NCI-H146 treated with DMSO at 0.1 percent for 48 hours (cell line): ENCODE results near the gene VAV2.
A peak's percentile ranks its signal among the peaks of the same experiment; 100 is the strongest.
"Not testable (repeated sequence)": the region's sequence is repeated elsewhere in the genome, so short reads cannot be mapped to it uniquely, and the experiment has no call there.

ENCODE experiments used
- DNase-seq: peaks from one replicate; lab custom pipeline; 2025; ENCODE audit not compliant: unreplicated experiment; lab: John Stamatoyannopoulos, UW

Gene VAV2

DNA sequence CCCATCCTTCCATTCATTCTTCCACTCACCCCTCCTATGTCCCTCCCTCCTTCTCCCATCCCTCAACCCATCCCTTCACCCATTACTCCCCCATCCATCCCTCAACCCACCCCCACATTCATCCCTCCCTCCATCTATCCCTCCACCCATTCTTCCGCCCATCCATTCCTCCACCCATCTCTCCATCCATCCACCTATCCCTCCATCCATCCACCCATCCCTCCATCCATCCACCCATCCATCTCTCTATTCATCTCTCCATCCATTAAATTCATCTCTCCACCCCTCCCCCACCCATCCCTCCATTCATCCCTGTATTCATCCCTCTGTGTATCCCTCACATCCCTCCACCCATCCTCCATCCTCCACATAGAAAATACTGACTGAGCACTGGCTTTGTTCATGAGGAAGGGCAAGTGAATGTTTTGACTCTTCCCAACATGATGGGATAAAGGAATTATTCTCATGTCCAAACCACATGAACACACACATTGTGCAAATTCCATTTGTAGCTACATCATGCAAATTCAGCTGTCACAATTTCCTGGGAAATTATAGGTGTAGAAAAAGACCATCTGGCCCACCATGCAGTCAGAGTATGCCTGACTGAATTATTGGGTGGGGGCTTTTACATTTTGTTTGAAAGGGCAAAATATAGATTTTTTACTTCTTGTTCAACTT is 6.9 kb upstream of the VAV2 start:
- no peak for DNase-seq

- DNase-seq: no peak
Measured at GRCh38 chr9:133997584-133997983, 5.5 kb upstream of the VAV2 start.

DNA sequence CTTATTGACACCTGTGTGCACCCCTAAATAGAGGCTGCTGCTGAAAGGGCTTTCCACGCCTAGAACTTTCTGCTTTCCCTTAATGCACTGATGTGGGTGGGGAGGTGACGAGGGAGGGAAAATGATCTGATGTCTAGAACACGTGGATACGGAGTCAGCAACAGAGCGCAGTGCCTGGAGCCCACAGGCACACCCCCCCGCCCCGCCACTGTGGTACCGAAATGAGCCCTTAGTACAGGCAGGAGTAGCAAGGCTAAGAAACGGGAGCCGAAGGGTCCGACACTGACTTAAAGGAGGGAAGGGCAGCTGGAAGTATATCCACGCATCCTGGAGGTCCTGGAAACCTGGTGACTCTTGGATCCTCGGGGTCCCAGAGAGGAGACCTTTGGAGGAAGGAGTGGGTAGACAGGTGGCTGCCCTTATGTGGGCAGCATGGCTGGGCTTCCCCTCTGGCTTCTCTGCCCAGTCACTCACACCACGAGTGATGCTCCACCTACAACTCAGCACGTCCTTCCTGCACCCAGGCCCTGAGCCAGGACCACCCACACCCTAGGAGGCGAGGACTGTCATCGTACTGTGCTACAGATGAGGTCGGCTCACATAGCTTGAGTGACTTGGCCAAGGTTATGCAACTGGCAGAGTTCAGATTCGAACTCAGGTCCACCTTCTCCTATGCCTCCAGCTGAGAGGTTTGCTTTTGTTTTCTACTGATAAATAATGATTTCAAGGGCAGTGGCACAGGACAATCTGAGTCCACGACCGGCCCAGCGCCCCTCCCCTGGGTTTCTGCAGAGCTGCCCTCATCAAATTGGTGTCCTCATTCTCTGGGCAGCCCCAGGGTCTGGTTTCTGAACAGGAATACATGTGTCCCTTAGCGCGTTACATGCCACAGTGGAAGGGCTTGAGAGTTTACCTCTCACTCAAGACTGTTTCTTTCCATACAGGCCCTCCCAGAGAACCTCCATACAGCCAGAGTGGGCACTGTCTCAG is 4.7 kb upstream of the VAV2 start:
- no peak for DNase-seq

GRCh38 chr9:133995012-133995896 is 3.1 kb upstream of the VAV2 start:
- no peak for DNase-seq

GRCh38 chr9:133994353-133995011 is 2.4 kb upstream of the VAV2 start:
- DNase-seq: no peak

DNA sequence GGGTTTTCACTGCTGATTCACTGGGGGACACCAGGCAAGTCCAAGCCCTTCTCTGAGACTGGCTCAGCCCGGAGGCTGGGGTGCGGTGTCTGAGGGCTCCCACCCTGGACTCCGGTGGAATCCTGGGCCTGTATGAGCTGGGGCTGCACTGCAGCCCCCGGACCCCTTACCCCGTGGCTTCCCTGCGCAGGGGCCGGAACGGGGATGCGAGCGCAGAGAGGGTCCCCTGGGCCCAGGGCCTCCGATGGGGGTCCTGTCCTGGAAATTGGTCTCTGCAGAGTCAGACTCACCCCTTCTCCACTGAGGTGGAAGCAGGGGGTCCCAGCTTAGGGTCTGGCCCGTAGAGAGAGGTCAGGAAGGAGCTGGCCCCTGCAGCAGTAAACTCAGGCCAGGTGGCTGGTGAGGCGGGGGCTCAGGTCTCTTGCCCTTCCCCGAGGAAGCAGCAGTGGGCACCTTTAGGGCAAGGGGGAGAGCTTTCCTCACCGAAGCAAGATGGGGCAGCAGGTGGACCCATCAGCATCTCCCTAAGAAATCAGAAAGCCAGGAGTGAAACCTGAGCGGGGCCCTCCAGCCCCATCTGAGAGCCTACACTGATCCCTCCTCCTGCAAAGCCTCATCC is 1.6 kb upstream of the VAV2 start:
- DNase-seq: no peak

GRCh38 chr9:133992780-133993634 is 883 bp upstream of the VAV2 start:
- DNase-seq: peak; percentile 59

DNA sequence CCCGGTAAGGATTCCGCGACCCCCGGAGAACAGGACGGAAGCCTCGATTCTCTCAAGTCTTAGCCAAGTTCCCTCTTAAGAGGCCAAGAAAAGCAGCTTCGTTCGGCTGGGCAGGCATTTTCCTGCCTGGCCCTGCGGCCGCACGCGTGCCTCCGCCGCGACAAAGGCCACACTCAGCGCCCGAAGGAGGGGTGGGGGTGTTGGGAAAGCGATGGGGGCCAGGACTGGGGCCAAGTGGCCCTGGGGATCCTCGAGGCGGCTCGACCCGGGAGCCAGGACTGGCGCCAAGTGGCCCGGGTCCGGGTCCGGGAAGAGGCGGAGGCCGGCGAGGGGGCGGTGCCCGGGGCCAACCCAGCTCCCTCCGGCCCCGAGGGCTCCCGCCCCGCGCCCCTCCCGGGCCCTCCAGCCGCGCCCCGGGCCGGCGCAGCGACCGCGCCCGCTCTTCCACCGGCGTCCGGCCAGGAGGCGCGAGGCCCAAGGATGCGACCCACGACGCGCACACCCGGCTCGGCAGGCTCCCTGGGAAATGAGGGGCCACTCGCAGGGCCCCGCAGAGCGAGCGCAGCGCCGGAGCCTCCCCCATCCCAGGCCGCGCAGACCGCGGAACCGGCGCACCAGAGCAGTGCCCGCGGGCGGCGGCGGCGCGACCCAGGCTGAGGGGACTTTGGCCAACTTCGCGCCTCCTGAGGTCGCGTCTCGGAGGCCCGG is 756 bp downstream of the VAV2 start:
- DNase-seq: no peak

DNA sequence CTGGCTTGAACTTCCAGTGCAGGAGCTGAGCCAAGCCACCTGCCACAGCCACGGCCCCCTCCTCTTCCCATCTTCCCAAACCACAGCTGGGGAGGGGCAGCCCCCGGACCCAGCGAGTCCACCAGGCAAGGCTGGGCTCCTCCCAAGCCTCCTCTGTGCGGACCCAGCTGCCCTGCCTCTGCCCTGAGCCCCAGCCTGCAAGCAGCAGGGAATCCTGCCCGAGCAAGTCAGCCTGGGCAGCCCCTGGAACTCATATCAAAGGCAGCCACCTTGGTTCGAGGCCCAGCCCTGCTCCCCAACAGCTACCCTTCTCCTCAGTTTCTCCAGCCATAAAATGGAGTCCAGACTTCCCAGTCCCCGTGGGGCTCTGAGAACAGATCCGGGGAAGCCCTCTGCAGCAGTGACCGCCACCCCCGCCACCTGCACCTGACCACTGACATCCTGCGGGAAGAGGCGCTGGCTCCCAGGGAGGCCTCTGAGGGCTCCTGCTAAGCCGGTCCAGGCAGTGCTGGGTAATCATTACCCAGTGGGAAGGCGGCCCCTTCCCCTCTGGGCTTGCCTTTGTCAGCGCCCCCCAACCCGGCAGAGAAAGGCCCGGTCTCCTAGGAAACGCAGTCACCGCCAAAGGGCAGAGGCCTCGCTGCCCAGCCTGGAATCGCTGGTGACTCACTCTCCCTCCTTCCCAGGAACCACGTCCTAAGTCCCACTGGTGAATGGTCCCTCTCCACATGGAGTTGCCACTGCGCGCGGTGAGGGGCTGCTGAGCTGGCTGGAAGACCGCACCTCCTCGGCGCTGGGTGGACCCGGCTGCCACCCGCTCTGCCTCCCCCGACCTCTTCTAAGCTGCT is 1.5 kb downstream of the VAV2 start:
- peak; percentile 37 for DNase-seq

DNA sequence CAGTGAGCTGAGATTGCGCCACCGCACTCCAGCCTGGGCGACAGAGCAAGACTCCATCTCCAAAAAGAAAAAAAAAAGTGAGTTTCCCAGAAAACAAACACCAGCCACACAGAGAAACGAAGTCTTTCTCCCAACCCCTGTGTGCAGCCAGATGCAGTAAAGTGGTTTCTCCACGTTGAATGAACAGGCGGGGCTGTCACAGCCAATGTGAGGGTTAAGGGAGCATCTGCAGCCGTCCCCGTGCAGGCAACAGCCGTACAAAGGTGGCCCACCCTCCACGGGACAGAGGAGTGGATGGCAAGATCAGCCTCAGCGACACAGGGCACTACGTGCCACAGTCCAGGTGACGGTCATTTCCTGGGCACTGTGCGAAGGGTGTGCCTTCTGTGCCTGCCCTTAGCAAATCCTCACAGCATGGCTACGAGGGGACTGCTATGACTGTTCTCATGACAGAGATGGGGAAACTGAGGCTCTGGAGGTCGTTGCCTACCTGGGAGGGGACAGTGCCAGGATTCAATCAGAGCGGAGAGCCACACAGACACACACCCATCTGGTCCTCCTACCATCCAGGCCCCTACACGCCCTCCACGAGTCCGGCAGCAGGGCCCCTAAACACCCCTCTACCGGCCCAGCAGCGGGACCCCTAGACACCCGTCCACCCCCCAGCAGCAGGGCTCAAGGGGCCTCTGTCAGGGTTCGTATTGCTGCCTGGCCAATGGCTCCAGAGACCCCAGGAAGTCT is 2.3 kb downstream of the VAV2 start:
- DNase-seq: no peak

DNA sequence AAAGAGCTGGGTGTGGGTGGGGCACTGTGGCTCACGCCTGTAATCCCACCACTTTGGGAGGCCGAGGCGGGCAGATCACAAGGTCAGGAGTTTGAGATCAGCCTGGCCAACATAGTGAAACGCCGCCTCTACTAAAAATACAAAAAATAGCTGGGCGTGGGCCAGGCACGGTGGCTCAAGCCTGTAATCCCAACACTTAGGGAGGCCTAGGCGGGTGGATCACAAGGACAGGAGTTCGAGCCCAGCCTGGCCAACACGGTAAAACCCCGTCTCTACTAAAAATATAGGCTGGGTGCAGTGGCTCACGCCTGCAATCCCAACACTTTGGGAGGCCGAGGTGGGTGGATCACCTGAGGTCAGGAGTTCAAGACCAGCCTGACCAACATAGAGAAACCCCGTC is 3.4 kb downstream of the VAV2 start:
- DNase-seq: not testable (repeated sequence)

DNA sequence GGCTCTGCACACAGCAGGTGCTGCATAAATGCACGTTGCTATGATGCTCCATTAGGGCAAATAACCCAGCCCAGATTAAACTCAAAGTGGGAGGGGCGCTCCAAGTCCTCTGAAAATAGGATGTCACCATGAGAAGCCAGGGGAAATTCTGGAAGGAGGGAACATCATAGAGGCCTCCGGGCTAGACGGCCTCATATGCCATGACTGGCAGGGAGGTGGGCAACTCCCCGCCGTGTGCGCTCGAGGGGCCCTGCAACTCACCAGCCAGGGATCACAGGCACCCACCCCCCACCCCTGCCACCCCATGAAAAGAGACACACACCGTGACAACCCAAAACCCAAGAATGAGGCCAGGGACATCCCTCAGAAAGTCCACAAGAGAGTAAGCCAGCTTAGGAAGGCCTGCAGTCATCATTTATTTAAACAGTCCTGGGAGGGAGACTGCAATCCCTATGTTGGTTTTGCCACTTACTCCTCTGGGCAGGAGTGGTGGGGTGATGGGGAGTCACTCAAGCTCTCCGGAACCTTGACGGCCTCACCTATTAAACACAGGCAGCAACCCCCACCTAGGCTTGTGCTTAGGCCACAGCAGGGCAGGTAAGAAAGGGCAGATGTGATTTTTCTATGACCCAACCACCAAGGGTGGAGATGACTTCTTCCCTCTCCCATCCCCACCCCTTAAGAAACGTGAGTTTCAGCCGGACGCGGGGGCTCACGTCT is 4.0 kb downstream of the VAV2 start:
- no peak for DNase-seq

DNA sequence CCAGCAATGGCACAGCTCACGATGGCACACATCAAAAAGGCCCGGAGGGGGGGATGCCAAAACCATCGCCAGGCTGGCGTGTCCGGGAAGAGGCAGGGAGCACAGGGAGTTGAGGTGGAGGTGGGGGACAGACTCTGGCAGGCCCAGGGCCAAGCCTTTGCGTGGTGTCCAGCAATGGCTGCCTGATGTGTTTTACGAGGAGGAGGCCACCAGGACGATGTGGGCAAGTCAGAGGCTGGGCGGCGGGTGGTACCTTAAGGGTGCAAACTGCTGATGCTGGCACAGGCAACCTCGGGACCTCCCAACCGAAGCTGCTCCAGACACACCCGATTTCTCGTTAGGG is 4.7 kb downstream of the VAV2 start:
- DNase-seq: no peak

DNA sequence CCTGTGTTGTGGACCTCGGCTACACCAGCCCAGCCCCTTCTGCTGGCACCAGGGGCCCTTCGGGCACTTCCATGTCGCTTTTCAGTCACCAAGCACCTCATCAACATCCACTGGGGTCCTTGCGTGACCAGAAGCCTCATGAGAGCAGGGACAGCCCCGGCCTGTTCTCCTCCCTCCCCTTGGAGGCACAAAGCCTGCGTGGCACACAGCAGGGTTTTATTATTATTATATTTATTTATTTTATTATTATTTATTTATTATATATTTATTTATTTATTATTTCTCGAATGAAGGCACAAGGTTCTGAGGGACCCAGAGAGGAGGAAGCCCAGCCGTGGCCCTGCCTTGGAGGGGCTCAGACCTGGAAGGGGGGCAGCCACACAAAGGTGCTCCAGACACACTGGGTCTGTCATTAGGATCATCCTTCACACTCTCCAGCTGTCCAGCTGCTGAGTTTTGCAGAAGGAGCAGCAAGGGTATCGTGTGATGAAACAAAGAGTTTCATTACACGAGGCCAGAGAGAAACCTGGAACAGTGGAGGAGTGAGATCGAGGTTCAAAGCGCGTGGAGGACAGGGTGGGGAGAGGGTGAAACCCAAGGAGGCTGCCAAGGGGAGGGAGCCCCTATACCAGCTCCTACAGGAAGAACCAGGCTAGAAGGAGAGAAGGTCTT is 5.2 kb downstream of the VAV2 start:
- no peak for DNase-seq

DNA sequence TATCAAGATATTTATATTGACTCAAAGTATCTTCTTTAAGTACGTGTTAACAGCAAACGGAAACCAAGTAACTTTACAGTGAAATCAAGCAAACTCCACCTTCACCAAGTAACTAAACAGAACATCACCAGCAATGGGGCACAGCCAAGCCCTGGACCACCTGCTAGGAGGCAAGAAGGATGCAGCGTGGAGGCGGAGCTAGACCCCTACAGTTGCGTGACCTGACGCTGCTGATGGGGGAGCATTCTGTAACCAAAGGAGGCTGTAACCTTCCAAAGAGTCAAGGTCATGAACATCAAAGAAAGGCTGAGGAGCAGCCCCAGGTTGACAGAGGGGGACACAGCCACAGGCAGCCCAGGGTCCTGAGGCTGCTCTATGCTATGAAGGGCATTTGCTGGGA is 6.1 kb downstream of the VAV2 start:
- no peak for DNase-seq
